Germinal center (tissue), 1 donor: Measurements from ENCODE around the gene USP22.
"Not testable (repeated sequence)": the region's sequence is repeated elsewhere in the genome, so short reads cannot be mapped to it uniquely, and the experiment has no call there.

Experiments
- DNase-seq: peaks from one replicate; pipeline ENCODE4 v3.0.0; 2012; ENCODE audit warnings: mixed read lengths, low spot score

USP22 gene

DNA sequence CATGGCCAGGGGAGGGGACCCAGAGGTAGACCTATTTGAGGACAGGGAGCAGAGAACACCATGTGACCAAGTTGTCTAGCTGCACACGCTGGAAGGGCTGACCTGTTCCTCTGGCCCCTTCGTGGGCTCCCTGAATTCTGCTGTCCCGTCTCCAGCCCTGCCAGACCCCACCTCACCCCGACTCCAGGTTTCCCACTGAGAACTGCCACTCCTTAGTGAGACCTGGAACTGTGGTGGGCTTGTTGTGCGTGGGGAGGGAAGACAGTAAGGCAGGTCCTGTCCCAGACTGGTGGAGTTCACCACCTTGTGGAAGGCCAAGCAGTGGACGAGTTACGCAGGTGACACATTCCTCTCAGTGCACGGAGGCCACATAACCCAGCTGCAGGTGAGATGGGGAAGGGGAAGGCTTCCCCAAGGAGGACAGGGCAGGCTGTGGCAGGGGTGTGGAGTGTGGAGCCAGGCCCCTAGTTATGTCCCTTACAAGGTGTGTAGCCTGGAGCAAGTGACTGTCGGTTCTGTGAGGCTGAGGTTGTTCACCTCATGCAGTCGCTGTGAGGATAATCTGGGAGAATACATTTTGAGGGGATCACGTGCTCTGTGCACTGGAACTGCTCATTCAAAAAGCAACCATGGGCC, 54.7 kb downstream of the USP22 start:
- DNase-seq: no peak

DNA sequence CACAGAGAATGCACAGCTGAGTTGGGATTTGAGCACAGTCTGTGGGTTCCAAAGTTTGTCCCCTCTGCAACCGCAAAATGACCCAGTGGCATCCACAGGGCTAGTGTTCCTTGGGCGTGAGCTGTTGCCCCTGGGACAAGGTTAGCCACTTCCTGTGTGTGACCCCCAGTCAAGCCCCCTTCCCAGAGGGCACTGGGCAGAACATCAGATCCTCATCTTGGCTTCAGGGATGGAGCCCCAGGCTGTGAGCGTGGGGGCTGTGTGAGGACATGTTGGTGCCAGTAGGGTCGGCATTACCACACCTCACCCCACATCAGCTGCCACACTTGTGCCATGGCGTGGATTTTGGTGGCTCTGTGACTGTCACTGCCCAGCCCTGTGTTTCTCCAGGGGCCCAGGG, 55.3 kb downstream of the USP22 start:
- DNase-seq: no peak

DNA sequence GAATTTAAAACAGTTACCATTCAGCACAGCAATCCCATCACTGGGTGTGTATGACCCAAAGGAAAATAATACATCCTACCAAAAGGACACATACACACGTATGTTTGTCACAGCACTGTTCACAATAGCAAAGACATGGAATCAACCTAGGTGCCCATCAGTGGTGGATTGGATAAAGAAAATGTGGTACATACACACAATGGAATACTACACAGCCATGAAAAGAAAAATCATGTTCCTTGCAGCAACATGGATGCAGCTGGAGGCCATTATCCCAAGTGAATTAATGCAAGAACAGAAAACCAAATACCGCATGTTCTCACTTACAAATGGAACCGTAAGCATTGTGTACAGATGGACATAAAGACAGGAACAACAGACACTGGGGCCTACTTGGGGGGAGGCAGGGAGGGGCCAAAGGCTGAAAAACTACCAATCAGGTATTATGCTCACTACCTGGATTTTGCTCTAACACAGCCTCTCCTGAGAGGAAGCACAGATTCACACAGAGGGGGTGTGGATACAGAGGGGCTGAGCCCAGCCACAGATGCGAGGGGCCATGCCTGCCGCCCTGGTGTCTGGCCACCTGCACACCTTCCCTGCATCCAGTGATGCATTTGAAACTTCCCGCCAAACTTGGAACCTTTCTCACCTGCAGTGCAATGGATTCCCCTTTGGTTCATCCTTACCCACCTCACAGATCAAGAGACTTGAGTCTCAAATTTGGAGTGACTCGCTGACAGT, 55.9 kb downstream of the USP22 start:
- no peak for DNase-seq

DNA sequence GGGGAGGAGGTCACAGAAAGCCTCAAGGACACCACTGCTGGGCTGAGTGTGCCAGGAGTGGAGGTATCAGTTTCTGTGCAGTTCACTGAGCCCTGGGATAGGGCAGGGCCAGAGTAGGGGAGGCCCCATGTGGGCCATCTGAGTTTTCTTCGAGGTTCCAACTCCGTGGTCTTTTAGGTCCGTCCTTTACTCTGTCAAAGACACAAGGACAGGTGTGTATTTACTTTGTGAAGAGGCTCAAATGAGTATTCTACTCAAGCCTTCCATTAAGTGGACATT, 59.5 kb downstream of the USP22 start:
- no peak for DNase-seq

DNA sequence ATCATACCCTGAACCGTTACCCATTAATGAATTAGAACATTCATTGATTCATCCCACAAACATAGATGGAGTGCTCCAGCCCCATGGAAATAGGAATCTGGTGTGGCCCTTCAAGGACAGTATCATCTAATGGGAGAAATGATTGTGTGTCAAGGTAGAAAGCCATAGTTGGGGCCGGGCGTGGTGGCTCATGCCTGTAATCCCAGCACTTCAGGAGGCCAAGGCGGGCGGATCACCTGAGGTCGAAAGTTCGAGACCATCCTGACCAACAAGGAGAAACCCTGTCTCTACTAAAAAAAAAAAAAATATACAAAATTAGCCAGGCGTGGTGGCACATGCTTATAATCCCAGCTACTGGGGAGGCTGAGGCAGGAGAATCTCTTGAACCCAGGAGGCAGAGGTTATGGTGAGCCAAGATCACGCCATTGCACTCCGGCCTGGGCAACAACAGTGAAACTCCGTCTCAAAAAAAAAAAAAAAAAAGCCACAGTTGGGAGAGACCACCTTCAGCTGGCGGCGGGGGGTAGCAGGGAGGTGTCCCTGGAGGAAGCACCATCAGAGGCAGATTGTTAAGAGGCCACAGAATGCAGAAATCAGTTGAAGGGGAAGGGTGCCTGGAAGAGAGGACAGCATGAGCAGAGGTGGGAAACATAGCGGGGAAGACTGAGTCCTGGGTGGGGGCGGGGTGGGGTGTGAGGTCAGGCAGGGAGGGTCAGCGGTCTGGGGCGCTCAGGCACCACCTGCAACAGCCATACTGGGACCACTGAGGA, 60.0 kb downstream of the USP22 start:
- DNase-seq: no peak

DNA sequence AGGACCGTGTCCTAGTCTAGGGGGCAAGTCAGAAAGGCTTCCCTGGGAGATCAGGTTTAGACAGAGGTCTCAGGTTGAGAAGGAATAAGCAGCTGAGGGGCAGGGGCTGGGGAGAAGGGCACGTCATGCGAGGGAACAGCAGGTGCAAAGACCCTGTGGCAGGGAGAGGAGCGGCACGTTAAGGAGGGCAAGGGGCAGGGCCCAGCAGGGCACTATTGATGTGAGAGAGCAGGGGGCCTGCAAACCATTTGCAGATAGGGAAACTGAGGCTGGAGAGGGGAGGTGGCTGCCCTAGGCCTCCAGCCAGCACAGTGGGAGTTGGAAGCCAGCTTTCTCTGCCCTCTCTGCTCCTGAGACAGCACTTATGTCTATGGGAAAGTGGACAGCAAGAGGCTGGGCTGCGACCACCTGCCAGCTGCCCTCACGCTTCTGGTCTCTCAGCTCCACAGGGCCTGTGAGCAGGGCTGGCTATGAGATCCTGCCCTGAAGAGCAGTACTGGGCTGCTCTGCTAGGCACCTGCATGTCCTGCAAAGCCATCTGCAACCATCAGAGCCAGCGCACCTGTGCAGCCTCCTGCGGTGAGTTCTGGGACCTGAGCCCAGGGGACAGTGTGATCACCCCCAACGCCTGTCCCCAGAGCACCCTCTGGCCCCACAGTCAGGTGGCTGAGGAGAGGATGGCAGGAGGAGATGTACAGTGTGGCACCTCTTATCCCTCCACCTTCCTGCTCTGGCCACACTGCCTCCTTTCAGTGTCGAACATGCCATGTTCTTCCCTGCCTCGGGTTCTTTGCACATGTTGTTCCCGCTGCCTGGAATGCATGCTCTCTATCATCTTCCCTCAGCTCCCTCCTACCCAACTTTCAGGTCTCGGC, 61.5 kb downstream of the USP22 start:
- DNase-seq: no peak

DNA sequence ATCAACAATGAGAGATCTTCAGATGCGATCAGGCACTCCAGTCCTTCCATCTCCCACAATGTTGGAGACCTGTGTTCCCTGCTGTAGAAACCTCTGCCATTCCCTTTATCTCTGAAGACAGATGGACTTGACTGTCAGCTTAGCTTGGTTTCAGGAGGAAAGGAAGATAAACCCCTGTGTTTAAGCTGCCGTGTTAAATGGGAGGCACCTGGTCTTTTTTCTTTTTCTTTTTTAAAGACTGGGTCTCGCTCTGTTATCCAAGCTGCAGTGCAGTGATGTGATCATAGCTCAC, 63.1 kb downstream of the USP22 start:
- DNase-seq: no peak

DNA sequence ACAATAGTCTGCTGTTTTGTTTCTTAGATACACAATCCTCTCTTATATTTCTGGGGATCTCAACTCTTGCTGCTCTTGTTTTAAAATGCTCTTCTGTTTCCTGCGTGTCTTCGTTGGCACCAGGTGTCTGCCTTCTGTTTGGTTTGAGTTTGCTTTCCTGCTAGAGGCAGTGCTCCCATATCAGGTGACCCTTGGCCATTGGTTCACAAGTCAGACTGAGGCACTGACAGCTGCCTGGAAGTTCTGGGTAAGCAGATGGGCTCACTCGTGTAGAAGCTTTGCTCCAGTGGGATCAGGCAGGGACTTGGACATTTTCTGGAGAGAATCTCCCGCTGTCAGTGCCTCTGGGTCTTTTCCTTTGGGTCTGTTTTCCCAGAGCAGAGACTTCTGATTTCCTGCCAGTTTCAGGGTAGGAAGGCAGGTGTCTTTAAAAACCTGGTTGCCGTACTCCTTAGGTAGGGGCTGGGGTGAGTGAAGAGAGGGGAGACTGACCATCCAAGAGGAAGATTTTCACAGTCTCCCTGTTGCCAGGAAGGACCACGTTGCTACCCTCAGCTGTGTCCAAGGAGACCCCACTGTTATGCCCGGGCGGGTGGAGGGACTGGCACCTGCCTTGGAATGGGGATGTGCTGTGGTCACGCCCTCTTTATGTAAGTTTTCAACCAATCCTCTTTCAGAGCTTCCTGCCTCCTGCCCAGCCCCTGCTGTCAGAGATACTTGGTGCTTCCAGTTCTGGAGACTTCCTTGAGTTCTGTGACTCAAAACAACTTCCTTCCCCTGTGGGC, 63.6 kb downstream of the USP22 start:
- DNase-seq: not testable (repeated sequence)

DNA sequence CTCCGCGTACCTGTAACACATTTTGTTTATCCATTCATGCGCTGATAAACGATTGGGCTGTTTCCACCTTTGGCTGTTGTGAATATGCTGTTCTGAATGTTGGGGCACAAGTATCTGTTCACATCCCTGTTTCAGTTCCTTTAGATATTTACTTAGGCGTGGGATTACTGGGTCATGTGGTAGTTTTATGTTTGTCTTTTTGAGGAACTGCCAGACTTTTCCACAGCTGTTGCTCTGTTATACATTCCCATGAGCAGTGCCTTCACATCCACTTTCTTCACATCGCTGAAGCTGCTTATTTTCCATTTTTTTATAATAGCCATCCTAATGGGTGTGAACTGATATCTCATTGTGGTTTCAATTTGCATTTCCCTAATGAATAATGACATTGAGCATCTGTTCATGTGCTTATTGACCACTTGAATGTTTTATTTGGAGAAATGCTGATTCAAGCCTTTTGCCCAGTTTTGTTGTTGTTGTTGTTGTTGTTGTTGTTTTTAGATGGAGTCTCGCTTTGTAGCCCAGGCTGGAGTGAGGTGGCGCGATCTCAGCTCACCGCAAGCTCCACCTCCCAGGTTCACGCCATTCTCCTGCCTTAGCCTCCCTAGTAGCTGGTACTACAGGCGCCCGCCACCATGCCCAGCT, 65.1 kb downstream of the USP22 start:
- not testable (repeated sequence) for DNase-seq

DNA sequence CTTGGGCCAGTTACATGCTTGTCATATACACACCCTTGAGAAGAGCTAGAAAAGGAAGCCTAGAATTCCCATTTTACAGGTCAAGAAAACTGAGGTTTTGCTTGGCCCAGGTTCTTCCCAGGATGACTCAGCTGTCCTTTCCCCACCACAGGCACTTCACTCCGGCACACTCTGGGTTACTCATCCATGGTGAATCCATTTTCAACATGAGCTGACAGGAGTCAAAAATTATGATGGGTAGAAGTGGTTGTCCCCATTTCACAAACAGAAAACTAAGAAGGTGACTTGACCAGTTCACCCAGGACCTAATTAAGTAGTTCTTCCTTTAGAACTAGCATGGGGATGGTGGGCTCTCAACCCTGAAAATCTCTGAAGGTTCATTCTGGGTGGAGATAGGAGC, 67.2 kb downstream of the USP22 start:
- no peak for DNase-seq

DNA sequence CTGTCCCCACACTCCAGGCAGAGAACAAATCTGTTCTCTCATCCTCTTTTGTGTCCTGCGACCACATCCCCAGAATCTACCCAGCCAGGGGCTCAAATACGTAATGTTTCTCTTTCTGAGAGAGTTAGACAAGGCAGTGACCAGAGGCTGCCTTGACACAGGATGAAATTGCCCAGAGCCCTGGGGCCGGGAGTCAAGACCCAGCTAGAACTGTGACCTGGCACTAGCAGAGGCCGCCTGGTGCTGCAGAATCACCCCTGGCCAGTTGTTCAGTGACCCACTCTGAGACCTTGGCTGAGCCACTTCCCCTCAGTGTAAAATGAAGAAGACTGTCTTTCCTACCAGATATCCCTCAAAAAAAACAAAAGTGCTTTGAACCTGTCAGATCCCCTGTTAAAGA, 72.5 kb downstream of the USP22 start:
- no peak for DNase-seq

DNA sequence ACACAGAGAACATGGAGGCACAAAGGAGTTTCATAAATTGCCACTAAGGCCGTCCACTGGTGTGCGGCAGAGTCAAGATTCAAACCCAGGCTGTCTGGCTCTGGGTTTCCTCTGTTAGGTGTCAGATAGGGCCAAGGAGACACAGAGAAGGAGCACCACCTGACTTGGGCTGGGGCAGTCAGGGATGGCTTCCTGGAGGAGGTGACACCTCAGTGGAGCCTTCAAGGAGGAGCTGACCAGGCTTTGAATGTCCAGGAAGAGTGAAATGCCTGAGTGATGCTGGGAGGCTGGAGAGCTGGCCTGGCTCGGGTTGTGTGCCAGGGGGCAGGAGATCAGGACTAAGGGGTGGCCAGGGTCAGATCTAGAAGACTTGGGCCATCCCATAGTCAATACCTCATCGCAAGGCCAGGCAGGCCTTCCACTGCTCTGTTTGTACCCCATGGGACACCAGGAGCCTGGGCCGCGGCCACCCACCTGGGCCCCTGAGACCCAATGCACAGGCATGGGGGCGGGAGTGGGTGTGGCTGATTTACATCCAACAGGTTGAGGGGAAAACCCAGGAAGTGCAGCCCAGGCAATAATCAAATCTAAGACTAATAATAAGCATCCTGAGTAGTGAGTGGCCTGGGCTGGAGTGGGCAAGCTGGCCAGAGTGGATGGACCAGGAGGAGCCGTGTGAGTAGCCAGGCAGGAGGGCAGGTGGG, 73.7 kb downstream of the USP22 start:
- peak; percentile 26 for DNase-seq

DNA sequence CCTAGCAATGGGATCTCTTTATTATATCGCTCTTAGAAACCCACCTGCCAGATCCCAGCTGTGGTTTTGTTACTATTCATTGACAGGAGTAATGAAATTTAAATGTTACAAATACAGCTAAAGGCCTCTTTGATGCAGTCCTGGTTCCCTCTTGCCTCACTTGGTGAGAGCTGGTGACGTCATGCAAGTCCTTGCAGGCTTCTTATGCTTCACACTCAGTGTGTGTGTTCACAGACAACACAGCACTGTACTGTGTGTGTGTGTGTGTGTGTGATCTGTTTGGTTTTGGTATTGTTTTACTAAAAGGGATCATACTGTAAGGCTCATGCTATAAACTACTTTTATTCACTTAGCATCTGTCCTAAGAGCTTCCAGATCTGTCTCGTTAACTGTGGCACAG, 75.0 kb downstream of the USP22 start:
- no peak for DNase-seq

DNA sequence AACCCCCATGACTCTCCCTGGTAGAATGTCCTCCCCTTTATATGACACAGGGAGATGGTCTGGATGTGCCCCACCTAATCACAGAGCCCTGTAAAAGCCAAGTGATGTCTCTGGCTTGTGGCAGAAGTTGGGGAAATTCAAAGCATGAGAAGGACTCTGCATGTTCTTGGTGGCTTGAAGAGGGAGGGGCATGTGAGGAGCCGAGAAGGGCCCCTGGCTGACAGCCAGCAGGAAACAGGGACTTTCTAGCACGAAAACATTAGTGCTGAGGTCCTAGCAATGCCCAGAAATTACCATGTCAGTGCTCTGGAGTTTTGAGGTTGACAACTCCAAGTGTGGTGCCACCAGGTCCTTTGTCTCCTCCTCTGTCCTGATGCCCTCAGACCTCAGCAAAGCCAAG, 75.9 kb downstream of the USP22 start:
- no peak for DNase-seq

DNA sequence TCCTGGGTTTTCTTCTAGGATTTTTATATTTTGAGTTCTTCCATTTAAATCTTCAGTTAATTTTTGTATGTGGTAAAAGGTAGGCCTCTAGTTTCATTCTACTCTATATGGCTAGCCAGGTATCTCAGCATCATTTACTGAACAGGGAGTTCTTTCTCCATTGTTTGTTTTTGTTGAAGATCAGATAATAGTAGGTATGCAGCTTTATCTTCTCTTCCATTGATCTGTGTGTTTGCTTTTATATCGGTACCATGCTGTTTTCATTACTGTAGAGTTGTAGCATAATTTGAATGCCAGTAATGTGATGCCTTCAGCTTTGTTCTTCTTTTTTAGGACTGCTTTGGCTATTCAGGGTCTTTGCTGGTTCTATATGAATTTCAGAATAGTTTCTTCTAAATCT, 77.3 kb downstream of the USP22 start:
- DNase-seq: no peak

DNA sequence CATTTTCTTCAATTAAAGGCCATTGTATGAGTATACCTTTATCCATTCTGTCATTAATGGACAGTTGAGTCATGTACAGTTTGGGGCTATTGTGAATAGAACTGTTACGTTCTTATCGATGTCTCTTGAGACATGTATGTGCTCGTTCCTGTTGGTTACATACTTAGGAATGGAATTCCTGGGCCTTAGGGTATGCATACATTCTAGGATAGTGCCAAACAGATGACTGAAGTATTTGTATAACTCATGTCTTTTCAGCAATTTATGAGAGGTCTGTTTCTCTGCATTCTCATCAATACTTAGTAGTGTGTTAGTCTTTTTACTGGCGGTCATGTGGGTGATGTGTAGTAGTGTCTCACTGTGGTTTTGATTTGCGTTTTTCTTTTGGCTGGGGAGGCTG, 81.2 kb downstream of the USP22 start:
- DNase-seq: no peak

DNA sequence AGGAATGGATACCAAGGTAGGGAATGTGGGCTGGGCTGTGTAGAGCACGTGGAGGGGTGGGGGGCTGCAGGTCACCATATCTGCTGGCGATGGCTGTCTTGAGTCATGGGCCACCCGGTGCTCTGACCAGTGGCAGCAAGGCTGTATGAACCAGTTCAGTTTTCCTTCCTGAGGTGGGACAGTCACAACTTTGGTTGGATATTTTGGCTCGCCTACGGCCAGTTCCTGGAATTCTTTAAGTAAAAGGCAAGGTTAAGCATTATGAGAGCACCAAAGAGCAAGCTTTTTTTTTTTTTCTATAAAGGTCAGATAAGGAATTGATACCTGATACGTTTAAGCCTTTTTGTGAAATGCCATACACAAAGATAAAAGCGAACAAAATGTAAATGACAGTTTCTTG, 81.9 kb downstream of the USP22 start:
- DNase-seq: no peak

DNA sequence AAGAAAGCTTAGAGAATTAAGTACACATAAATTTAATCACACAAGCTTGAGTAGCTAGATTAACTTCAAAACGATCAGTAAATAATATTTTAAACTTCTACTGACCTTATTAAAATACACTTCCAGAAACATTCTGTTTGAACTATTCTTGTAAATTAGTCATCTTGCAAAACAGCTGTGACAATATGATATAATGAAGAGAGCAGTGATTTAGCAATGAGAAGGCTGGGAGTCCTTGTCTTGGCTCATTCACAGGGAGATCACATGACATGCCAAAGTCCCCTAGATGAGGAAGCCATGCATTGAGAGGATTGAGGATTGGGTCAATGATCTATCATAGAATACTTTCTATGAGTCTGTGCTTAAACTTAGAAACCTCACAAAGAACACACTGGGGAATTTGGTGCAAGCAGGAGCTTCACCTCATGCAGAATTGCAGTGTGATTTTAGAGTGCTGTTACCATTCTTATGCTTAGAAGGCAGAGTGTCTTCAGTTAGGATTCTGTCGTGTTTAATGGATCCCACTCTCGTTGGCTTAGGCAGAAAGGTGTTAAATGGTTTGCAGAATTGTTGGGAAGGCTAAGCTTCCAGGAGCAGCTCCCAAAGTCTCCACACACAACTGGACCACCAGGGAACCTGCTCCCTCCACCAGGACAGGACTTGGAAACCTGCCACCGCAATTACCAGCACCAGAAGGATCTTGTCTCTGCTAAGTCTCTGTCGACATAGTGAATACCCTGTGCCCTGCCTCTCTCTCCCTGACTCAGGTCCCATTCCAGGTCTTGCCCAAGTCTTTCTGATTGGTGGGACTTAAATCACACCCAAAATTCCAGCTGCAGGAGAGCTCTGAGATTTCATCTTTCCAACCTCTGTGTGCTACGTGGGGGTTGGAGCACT, 87.1 kb downstream of the USP22 start:
- no peak for DNase-seq

DNA sequence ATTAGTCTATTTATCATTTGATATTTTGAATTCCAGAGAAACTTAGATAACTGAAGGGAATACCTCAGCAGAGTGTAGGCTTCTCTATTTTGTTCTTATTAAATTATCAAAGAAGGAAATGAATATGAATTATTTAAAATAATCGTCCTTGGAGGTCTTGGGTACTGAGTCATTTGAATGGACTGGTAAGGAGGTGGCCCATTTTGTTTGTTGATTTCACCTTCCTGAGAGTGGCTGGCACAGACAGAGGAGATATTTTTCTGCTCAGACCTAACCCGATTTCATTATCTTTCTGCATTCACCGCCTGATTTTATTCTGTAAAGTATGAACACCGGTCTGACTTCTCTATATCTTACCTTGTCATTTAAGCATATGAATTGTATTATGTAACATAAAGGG, 88.0 kb downstream of the USP22 start:
- no peak for DNase-seq

DNA sequence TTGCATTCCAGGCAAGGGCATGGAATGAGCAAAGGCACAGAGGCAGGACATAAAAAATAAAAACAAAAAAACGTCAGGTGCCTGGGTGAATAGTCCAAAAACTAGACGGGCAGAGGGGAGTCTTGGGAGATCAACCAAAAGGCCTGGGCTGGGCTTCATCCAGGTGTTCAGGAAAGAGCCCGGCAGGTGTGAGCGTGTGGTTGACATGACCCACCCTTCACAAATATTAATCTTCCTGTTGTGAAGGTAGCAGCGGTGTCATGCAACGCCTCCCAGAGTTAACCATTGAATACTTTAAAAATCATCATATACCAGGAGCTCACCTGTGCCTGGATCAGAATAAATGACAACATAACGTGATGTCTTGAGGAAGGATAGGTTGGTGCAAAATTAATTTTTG, 90.6 kb downstream of the USP22 start:
- no peak for DNase-seq
